Activated T-helper 1 cell treated with Interleukin-2 at 50 U/mL for 16 hours (primary cell): ENCODE measurements around the gene AP1S1.
A peak's percentile ranks its signal among the peaks of the same experiment; 100 is the strongest.
"Not testable (repeated sequence)": the region's sequence is repeated elsewhere in the genome, so short reads cannot be mapped to it uniquely, and the experiment has no call there.

ENCODE experiments used
- DNase-seq: peaks from one replicate; pipeline ENCODE4 v3.0.0-alpha.2; 2020; ENCODE audit warnings: low read depth

Gene AP1S1

GRCh38 chr7:101125989-101126650 lies 28.2 kb upstream of the AP1S1 start:
- no peak for DNase-seq

- DNase-seq, result peak; percentile 24
These were observed 27.4 kb upstream of the AP1S1 start, which contains the start of gene SERPINE1 for GRCh38 chr7:101126651-101127459. SERPINE1 (plus strand) TSS chr7:101127104; CDS start chr7:101128394, 1,290 bp downstream.

- DNase-seq, result no peak
These were observed 26.7 kb upstream of the AP1S1 start for GRCh38 chr7:101127460-101128039.

GRCh38 chr7:101128040-101128834 lies 26.0 kb upstream of the AP1S1 start:
- DNase-seq, result no peak

- DNase-seq, result no peak
These were observed 24.6 kb upstream of the AP1S1 start for GRCh38 chr7:101129603-101130117.

- DNase-seq, result not testable (repeated sequence)
These were observed 21.4 kb upstream of the AP1S1 start for GRCh38 chr7:101132626-101133600.

- DNase-seq, result no peak
These were observed 20.5 kb upstream of the AP1S1 start for GRCh38 chr7:101133621-101134398.

- DNase-seq, result no peak
These were observed 19.8 kb upstream of the AP1S1 start for GRCh38 chr7:101134399-101134980.

- no peak for DNase-seq
These were observed 16.5 kb upstream of the AP1S1 start for GRCh38 chr7:101137651-101138212.

- peak; percentile 72 for DNase-seq
These were observed 15.9 kb upstream of the AP1S1 start for GRCh38 chr7:101138213-101138870.

- no peak for DNase-seq
These were observed 14.0 kb upstream of the AP1S1 start for GRCh38 chr7:101140339-101140699.

- DNase-seq, result no peak
These were observed 13.4 kb upstream of the AP1S1 start for GRCh38 chr7:101140746-101141382.

- no peak for DNase-seq
These were observed 2.2 kb upstream of the AP1S1 start for GRCh38 chr7:101151908-101152651.

- no peak for DNase-seq
These were observed 422 bp downstream of the AP1S1 start for GRCh38 chr7:101154693-101155102.

- DNase-seq, result no peak
These were observed 1.0 kb downstream of the AP1S1 start for GRCh38 chr7:101155303-101155702.

- DNase-seq, result no peak
These were observed 2.0 kb downstream of the AP1S1 start for GRCh38 chr7:101156277-101156676.

- no peak for DNase-seq
These were observed 2.8 kb downstream of the AP1S1 start for GRCh38 chr7:101156866-101157589.
